HG03442 (cell line): Measurements from ENCODE around the gene SLC22A6.

Experiments
- ATAC-seq: cut with Tn5 transposase; IDR thresholded peaks from one replicate; pipeline ENCODE4 v1.9.1; 2021; ENCODE audit warnings: mild to moderate bottlenecking, moderate library complexity; ENCODE audit not compliant: unreplicated experiment

SLC22A6 gene, protein sequence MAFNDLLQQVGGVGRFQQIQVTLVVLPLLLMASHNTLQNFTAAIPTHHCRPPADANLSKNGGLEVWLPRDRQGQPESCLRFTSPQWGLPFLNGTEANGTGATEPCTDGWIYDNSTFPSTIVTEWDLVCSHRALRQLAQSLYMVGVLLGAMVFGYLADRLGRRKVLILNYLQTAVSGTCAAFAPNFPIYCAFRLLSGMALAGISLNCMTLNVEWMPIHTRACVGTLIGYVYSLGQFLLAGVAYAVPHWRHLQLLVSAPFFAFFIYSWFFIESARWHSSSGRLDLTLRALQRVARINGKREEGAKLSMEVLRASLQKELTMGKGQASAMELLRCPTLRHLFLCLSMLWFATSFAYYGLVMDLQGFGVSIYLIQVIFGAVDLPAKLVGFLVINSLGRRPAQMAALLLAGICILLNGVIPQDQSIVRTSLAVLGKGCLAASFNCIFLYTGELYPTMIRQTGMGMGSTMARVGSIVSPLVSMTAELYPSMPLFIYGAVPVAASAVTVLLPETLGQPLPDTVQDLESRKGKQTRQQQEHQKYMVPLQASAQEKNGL

DNA sequence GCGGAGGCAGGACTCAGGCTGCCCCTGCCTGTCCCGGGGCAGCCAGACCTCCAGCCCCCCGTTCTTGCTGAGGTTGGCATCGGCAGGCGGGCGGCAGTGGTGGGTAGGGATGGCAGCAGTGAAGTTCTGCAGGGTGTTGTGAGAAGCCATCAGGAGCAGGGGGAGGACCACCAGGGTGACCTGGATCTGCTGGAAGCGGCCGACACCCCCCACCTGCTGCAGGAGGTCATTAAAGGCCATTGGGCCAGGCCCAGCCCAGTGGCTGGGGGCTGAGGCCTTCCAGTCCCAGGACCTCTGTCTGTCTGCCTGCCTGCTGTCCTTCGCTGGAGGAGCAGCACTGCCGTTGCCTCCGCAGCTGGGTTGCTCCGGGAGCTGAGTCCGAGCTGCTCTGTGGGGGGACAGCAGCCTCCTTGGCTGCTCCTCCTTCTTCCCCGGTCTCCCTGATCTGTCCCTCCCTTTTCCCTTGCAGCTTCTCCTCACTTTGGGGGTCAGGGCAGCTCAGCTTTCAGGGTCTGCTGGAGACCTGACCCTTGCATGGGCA lies at the start of gene SLC22A6:
Gene SLC22A6, minus strand, starts transcription at position 517 of the 541 bp plus-strand sequence. Its CDS starts 277 bp downstream, at position 240.
- ATAC-seq: no peak

DNA sequence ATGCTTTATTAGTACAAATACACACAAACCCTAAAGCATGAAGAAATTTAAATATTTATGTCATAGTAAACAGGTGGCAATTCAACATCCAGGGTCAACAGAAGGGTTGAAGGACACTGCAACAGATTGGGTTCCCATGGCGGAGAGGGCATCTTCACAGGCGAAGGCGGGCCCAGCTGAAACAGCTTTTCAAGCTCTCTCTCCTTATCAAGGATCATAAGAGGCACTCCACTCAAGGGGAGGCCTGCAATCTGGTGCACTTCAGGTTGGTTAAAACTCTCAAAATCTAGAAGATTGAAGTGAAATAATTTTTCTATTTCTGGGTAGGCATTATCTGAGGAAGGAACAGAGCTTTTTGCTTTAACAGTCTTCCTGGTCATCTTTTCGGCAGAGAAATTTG lies 47.7 kb upstream of the SLC22A6 start:
- ATAC-seq: no peak

DNA sequence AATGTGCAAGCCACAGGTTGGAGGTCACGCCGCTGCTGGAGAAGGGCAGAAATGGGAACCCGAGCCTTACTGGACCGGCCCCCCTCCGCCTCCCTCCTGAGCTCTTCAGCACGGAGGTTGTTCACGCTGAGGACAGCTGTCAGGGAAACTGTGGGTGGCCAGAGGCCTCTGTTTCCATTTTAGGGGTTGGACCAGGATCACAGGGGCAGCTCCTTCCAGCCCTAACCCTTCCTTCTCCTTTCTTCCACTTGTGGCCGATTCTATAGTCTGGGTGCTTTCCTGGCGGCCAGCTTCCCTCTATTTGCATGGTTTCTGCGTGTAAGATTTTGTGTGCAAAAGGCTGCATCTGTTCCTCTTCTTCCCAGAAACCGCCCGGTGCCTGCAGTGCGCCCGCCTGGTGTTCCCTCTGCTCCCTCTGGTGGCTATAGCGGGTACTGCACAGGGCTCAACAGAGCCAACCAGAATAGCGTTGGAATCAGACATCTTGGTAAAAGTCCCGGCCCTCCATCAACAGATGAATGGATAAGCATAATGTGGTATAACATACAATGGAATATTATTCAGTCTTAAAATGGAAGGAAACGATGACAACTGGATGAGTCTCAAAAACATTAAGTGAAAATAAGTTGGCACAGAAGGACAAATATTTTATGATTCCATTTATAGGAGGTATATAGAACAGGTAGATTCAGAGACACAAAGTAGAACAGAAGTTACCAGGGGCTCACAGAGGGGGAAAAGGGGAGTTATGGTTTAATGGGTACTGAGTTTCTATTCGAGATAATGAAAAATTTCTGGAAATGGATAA lies 39.3 kb upstream of the SLC22A6 start:
- ATAC-seq: peak; percentile 60

DNA sequence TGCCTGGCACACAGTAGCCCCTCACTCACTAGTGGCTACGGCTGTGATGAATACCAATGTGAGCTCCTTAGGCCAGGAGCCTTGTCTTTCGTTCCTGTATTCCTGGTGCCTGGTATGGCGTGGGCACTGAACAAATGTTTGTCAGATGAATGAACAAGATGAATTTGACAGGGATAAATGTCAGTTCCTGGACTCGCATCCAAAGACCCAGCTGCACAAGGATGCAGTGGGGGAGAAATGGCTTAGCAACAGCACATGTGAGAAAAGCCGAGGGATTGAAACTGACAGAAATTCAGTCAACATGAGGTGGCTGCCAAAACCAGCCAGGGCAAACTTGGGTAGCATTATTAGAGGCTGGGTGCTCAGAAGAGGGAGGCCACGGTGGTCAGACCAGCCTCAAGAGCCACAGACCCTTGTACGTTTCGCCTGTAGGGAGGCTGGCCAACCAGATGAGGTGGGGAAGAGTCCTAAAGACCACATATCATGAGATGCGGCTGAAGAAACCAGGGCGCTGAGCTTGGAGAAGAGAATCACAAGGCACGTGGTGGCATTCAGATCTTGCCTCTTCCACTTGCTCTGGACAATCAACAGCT lies 38.6 kb upstream of the SLC22A6 start:
- ATAC-seq: no peak

DNA sequence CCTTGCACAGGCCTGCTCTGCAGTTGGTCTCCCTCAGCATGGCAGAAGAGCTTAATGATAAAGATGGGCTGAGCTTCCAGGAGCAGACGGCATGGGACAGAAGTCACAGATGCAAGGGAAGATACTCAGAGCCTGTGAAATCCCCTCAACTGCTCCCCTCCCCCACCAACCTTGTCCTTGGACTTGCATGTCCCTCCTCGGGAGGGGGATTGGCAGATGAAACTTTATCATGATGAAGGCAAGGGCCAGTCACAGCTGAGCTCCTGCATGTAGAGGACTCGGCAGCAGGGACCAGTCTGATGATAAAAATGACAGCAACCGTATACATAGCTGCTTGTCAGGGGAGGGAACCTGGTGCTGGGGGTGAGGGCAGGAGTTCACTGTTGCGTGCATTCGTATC lies 37.7 kb upstream of the SLC22A6 start:
- no peak for ATAC-seq

DNA sequence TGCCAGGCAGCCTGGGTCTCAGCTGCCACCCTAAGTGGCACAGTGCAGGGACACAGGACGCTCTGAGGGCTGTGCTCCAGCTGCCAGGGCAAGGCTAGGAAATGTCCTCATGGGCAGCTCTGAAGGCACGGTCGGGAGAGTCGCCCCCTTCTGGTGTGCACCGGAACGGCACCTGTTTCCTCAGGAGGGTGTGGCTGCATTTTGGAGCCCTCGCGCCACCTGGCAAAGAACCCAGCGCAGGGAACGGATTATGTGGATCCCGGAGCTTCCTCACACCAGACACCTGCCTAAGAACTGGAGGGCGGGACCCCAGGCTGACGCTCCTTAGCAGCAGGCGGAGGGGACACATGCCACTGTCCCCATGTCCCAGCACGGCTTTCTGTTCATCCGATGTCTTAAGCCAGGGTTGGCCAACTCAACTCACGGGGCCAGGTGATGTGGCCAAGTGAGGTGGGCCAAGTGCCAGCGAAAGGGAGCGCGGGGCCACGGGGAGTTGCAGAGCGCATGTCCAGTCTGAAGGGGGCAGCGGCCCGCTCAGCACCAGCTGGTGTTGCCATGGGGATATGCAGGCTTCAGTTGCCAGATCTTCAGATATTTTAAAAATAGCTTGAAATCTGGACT lies 36.0 kb upstream of the SLC22A6 start:
- no peak for ATAC-seq

DNA sequence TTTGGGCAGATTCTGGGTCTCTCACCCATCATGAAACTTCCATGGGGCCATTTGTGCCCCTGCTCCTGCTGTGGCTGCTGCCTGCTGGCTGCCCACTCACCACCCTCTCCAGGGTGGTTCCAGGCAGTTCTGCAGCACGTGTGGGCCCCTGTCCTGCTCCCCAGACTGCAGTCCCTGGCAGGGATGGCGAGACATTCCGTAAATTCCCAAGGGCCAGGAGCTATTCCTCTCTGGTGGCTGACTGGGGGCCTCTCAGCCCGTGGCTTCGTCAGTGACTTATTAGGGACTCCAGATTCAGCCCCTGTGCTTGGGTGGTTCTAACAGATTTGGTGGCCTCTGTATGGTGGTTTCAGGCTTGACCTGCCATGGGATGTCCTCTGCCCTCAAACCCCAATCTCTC lies 34.7 kb upstream of the SLC22A6 start:
- no peak for ATAC-seq

DNA sequence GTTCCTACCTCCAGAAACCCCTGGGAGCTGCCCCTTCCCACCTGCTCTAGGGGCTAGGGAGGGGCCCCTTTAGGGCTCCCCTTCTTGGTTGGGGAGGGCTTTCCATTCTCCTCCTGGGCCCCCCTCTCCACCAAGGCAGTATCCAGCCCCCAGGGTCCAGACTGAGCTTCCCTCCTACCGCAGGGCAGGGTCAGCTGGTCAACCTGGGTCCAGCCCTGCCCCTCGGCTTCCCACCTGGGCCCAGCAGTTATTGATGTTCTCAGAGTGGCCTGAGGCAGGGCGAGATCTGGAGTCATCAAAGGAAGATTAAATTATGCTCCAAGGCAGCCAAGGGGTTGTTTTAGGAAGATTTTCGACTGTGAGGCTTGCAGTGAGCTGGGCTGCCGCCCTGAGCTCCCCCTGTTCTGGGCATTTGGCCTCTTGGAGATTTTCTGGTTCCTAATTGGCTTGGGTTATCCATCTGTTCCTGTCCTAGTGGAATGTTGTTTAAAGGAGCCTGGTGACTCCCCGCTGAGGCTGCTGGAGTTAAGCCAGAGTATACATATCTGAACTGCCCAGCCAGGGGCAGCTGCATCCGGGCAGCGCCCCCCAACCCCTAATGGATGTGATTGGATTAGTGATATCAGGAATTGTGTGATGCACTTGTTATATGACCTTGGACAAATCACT lies 32.7 kb upstream of the SLC22A6 start:
- ATAC-seq: no peak

DNA sequence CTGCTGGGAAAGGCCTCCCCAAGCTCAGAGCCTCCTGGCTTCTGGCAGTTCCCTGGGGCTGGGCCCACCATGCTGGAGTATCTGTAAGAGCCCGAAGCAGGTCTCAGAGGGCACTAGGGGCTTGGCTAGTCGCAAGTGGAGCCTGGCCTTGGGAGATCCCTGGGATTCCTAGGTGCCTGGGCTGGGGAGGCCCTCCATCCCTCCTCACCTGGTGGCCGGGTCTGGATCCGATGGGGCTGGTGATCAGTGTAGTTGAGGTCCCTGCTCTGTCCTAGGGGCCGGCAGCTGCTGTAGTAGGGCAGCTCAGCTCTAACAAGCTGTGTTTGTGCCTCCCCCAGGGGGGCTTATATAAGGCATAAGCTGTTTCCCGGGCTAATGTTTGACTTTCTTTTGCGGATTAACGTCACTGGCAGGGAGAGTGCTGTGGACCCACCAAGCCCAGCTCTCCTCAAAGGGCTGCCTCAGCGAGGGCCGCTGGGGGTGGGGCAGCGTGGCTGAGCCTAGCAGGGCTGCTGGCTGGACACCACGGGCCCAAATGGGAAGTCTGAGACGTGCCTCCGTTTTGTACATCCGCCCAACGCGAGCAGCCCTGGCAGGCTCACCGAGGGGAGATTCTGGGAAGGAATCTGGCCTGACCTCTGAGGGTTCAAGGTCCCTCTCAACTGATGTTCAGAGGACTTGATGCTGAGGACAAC lies 30.9 kb upstream of the SLC22A6 start, which contains the start of gene SLC22A8:
Gene SLC22A8, minus strand, starts transcription at position 321 of the 695 bp plus-strand sequence. CDS start 883 bp downstream, outside the sequence.
- ATAC-seq: no peak

DNA sequence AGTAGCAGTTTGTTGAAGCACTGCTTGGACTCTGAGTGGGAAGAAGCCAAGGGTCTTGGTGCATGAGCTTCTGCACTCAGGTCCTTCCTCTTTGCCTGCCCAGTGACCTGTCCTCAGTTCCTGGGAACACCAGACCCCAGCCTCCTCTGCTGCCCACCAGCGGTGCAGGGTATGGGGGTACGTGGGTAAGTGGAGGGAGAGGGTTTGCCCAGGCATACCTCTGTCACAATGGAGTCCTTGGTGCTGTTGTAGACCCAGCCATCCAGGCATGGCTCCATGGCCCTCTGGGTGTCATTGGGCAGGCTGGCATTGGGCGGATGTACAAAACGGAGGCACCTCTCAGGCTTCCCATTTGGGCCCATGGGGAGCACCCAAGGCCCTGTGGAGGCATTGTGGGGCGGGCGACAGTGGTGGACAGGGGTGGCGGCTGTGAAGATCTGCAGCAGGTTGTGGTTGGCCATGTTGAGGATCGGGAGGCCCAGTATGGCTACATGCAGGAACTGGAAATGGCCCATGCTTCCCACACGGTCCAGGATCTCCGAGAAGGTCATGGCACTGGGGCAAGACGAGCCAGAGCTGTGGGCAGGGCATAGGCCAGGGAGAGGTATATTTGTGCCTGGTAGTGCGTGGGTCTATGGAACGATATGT lies 29.8 kb upstream of the SLC22A6 start:
- ATAC-seq: no peak

DNA sequence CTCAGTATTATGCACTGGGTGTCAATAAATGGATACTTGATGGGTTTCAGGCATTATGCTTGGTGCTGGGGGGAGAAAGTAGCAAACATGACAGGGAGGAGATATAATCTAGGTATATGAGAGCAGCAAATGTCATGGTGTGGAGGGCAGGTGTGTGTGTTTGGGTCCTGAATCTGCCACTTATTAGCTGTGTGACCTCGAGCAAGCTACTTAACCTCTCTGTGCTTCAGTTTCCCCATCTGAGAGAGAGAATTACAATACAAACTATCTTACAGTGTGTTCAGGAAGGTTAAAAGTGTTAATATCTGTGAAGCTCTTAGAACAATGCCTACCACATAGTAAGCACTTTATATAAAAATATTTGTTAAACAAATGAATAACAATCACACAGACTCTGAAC lies 28.1 kb upstream of the SLC22A6 start:
- no peak for ATAC-seq

DNA sequence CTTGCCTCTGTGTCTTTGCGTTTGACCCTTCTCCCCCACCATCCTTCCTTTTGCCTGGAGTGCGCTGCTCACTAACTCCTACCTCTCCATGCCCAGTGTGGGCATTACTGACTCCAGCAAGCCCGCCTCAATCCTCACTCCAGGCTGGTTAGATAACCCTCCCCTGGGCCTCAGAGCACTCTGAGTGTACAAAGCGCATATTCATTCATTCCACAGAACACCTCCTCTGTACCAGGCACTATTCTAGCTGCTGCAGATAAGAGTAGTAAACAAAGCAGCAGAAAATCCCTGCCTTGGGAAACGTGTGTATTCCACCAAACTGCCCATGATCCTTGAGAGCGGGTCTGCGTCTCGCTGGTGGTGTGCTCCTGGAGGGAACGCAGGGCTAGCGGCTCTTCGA lies 27.7 kb upstream of the SLC22A6 start:
- ATAC-seq: no peak

DNA sequence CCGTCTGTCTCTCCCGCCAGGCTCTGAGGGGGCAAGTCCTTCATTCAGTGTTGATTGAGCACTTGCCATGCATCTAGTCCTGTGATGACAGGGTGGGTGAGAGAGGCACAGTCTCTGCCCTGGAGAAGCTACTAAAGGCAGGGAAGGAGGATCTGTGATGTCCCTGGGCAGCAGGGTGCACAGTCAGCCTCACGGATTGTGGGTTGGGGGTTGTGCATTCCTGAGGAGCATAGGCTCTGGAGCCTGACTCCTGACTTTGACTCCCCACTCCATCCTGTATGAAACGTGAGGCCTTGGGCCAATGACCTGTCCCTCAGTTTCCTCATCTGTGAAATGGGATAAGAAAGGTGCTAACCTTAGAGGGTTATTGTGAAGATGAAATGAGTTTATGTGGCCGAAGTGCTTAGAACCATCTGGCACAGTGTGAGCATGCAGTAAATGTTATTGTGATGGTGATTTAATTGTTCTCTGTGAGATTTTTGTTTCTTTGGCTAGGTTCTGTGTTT lies 26.2 kb upstream of the SLC22A6 start:
- ATAC-seq: no peak

DNA sequence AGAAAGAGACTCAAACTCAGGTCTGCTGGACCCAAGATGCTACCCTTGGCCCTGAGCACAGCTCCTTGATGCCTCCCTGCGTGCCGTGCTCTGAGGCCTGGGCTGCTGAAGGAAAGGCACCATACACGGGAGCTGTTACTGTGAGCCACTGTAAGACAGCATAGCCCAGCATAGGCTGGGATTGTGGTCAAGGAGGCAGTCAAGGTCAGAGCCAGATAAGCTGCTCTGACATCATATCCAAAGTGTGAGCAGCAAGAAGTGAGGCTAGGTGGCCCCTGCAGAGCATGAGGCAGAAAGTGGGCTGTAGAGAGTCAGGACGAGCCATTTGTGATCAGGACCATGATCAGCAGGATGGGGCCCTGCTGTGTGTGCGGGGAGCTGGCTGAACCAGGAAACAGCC lies 23.2 kb upstream of the SLC22A6 start:
- ATAC-seq: no peak

DNA sequence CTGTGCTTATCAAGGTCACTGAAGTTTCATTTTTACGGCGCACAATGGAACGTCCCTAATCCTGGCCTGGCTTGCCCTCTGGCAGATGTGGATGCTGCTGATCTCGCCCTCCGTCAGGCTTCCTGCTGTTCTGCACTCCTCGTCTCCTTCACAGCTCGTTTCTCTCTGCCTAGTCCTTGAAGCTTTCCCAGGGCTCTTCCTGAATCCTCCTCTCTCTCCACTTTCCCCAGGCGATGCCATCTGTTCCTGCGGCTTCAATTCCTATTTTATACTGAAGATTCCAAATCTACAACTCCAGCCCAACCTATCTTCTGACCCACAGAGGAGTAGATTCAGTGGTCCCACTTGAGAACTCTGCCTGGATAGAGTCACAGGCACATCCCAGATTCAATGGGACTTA lies 16.7 kb upstream of the SLC22A6 start:
- ATAC-seq: no peak

DNA sequence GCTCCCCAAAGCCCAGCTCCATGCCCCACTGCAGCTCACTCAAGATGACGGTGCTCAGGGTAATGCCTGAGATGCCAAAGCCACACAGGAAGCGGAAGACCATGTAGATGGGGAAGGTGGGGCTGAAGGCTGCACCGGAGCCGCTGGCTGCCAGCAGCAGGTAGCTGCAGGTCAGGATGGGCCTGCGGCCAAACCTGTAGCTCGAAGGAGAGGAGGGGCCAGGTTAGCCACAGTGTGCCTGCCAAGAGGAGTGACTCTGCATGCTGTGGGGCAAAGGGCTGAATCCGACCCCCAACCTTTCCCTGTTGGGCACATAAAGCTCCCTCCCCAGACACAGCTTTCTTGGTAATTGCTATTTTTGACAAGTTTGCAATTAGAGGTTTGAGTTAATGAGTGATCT lies 14.9 kb upstream of the SLC22A6 start:
- ATAC-seq: no peak

DNA sequence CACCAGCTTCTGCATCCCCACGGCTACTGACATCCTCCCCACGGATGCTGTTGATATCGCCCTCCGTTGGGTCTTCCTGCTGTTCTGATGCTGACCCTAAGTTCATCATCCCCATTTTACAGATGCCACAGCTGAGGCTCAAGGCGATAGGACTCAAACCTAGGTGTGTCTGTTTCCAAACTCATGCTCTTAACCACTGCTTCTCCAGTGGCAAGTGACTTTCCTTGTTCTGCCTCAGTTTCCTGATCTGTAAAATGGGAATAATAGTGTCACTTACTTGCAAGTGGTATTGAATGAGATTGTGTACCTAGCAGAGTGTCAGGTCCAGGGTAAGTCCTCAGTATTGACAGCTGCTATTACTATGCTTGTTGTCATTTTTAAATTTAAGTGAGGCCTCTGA lies 14.4 kb upstream of the SLC22A6 start:
- no peak for ATAC-seq

DNA sequence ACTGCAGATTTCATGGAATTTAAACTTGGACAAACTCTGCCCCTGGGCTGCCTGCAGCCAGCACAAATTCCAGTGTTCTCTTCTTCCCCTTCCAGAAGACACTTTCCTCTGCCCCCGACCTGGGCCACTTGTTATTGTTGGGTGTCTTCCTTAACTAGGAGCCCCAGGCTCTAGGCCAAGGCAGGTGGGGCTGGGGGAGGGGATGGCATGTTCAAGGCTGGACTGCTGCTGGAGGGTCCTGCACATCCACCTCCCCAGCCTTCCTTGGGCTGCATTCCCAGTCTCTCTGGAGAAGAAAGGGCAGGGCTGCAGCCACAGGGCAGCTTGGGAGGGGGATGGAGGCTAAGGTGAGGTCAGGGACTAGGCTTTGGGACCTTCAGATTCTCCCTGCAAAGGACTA lies 11.5 kb upstream of the SLC22A6 start:
- ATAC-seq: no peak

DNA sequence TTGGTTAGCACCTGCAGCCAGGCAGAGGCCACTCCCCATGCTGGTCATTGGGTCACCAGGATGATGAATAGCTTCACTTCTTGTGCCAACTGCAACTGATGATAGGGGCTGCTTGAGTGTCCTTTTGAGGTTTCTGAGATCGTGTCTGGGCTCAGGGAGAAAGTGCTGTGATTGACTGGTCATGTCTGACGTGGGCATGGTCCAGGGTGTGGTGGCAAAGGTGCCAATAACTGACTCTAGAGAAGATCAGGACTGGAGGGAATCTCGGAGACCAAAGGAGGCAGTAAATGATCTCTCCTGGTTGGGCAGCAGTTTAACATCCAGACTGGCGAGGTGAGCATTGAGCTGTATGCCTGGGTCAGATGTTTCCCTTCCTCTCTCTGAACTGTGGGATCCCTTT lies 10.0 kb upstream of the SLC22A6 start:
- no peak for ATAC-seq
